SH-SY5Y (cell line): ENCODE results near the gene HK2.

ENCODE experiments used
- GATA2 ChIP-seq: IDR thresholded peaks from 2 replicates; pipeline ENCODE4 v1.6.1; 2011; ENCODE audit warnings: mild to moderate bottlenecking, low read depth, low read length
- GATA3 ChIP-seq: IDR thresholded peaks from 2 replicates; pipeline ENCODE4 v1.6.1; 2011; ENCODE audit warnings: low read depth, mild to moderate bottlenecking, low read length, moderate library complexity

DNA sequence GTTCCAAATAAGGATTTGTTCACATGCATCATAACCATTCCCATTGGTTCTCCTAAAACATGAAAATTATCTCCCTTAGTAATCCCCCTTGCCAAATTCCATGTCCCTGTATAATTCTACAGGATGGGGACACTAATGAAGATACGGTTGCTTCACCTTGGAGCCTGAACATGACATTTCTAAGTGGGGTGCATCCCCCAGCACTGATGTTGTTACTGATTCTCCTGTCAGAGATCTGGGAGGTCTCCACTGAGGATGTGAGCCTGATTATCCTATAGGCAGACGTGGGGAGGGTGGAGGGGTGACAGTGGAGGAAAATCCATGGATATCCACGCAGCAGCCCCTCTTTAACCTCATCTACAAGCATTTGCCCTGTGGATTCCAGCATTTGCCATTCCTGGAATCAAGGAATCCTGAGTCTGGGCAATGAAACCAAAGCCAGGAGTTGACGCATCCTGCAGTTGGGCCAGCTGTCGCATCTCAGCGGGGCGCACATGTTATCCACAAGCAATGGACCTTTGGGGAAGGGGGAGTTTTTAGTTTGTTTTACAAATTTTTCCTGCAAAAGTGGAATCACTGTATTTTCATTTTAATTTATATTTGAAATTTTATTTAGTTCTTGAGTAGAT, 57.3 kb downstream of the HK2 start:
- TF ChIP-seq GATA2 (no peak), GATA3 (no peak)
